Brain microvascular endothelial cell (primary cell): Measurements from ENCODE around the gene CPN1.

Source experiments
- DNase-seq: peaks from one replicate; pipeline ENCODE4 v3.0.0-alpha.2; 2020
- H3K27ac ChIP-seq: fragments of 250-450 bp; sonication (Bioruptor Pico); 2 replicates; pipeline ENCODE4 v1.5.1; 2020; ENCODE audit warnings: mild to moderate bottlenecking, moderate library complexity
- H3K27me3 ChIP-seq: fragments of 250-450 bp; sonication (Bioruptor Pico); replicated peaks from 2 replicates; pipeline ENCODE4 v1.5.1; 2020; ENCODE audit warnings: mild to moderate bottlenecking
- H3K36me3 ChIP-seq: fragments of 250-450 bp; sonication (Bioruptor Pico); replicated peaks from 2 replicates; pipeline ENCODE4 v1.5.1; 2020; ENCODE audit warnings: mild to moderate bottlenecking
- H3K4me3 ChIP-seq: 2 replicates; pipeline ENCODE4 v1.5.1; 2011; ENCODE audit warnings: low read depth, mild to moderate bottlenecking, control low read depth, low read length, moderate library complexity
- in situ Hi-C: cut with HindIII; loops from 2 replicates; pipeline ENCODE4 v1.10.0; 2017; ENCODE audit warnings: low sequenced_read_pairs, low pct_ligation_motif_present
- TF ChIP-seq, protein P1 (sequence below): IDR thresholded peaks from 2 replicates; pipeline ENCODE4 v1.5.1; 2011; ENCODE audit warnings: low read depth, mild to moderate bottlenecking, moderate library complexity, low read length, control low read depth, inconsistent platforms; ENCODE audit errors: missing control alignments

The CPN1 gene

DNA sequence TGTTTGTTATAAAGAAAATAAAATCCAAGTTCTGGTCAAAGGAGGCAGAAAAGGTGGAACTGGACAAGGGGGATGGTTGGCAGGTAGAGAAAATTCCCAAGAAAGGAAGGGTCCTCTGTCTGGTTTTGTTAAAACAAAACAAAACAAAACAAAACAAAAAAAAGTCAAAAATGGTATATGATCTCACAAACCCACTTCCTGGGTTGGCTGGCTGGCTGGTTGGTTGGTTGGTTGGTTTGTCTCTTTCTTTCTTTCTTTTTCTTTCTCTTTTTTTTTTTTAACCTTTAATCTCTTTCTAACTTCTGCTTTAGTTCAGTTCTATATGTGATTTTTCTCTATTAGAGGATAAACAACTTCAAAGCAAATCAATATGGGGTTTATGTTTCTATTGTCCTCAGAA is 41.1 kb upstream of the CPN1 start:
- Histone ChIP-seq H3K27me3 (no peaks in the 10 kb centered on the region), H3K27ac (no peak overlapping the region), H3K4me3 (no peak overlapping the region), H3K36me3 (no peaks in the 10 kb centered on the region)
- TF ChIP-seq, protein P1, sequence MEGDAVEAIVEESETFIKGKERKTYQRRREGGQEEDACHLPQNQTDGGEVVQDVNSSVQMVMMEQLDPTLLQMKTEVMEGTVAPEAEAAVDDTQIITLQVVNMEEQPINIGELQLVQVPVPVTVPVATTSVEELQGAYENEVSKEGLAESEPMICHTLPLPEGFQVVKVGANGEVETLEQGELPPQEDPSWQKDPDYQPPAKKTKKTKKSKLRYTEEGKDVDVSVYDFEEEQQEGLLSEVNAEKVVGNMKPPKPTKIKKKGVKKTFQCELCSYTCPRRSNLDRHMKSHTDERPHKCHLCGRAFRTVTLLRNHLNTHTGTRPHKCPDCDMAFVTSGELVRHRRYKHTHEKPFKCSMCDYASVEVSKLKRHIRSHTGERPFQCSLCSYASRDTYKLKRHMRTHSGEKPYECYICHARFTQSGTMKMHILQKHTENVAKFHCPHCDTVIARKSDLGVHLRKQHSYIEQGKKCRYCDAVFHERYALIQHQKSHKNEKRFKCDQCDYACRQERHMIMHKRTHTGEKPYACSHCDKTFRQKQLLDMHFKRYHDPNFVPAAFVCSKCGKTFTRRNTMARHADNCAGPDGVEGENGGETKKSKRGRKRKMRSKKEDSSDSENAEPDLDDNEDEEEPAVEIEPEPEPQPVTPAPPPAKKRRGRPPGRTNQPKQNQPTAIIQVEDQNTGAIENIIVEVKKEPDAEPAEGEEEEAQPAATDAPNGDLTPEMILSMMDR = no peak
- no peak for DNase-seq
- in situ Hi-C loops = no loop called here

DNA sequence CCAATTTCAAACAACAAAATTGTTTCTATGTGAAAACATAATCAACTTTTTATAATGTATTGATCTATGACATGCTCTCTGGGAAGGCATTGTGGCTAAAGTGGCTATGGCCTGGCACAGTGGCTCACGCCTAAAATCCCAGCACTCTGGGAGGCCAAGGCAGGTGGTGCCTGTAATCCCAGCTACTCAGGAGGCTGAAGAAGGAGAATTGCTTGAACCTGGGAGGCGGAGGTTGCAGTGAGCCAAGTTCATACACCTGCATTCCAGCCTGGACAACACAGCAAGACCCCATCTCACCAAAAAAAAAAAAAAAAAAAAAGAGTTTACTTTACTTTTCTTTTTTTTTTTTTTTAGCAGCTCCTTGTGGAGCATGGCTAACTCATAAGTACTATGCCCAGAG is 38.9 kb upstream of the CPN1 start:
- no peak for DNase-seq
- Histone ChIP-seq H3K36me3 (no peaks in the 10 kb centered on the region), H3K4me3 (no peak overlapping the region), H3K27ac (no peak overlapping the region), H3K27me3 (no peaks in the 10 kb centered on the region)
- in situ Hi-C loops = no loop called here
- TF ChIP-seq, protein P1 = no peak

DNA sequence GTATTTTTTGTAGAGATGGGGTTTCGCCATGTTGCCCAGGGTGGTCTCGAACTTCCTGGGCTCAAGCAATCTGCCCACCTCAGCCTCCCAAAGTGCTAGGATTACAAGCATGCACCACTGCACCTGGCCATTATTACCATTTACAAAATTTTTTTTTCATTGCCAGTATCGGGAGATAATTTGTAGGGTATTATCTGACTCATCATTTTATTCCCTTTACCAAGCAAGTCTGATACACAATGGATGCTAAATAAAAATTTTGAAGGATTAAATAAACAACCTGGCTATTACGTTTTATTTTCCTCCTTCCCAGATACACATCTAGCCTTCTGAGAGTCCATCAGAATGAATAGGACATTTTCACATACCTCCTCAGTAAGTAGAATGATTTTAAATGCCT is 38.1 kb upstream of the CPN1 start:
- H3K4me3 ChIP-seq = no peak overlapping the region
- no peaks in the 10 kb centered on the region for H3K36me3 ChIP-seq
- TF ChIP-seq, protein P1 = no peak
- no peak for DNase-seq
- in situ Hi-C loops = no loop called here
- H3K27me3 ChIP-seq = no peaks in the 10 kb centered on the region
- no peak overlapping the region for H3K27ac ChIP-seq

DNA sequence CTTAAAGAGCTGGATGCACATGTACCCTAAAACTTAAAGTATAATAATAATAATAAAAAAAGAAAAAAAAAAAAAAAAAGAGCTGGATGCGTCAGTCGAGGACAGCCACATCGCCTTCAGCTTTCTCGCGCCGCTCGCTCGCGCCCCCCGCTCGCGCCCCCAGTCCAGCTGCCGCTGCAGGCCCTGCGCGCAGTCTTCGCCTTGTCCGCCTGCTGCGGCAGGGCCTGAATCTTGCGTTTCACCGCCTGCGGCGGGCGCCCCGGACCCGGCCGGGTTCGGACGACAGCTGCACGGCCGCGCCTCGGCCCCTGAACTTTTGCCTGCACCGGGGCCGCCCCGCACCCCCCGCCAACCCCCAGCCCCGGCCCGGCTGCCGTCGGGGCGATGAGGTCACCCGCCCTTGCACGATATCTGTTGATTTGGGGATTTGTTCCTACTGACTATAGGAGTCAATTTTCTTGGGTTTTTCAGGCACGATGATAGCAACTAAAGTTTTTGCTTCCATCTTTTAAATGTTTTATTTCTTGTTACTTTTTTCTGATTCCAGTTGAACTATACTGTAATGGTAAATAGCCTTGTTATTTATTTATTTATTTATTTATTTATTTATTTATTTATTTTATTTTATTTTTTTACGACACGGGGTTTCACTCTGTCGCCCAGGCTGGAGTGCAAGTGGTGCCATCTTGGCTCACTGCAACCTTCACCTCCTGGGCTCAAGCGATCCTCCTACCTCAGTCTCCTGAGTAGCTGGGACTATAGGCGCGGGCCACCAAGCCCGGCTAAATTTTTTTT is 33.5 kb upstream of the CPN1 start:
- TF ChIP-seq, protein P1 = no peak
- Histone ChIP-seq H3K27me3 (no peaks in the 10 kb centered on the region), H3K4me3 (peak overlapping the region; percentile 26), H3K36me3 (no peaks in the 10 kb centered on the region), H3K27ac (no peak overlapping the region)
- in situ Hi-C loops = no loop called here
- DNase-seq = no peak

DNA sequence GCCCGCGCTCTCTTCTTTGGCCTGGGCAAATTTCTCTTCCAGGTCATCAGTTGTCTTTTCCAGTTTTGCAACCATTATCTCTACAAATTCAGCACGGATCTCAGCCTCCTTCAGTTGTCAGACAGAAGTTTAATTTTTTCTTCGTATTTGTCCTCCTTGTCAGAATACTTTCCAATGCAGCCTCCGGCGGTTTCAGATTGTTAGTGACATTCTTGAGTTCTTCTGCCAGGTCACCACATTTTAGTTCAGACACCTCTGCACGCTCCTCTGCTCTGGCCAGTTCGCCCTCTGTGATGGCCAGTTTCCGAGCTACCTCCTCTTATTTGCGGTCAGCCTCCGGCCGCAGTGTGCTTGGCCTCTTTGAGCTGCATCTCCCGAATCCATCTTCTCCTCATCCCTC is 32.8 kb upstream of the CPN1 start:
- Histone ChIP-seq H3K27me3 (no peaks in the 10 kb centered on the region), H3K4me3 (no peak overlapping the region), H3K27ac (no peak overlapping the region), H3K36me3 (no peaks in the 10 kb centered on the region)
- no peak for DNase-seq
- TF ChIP-seq, protein P1 = no peak
- in situ Hi-C loops = no loop called here

DNA sequence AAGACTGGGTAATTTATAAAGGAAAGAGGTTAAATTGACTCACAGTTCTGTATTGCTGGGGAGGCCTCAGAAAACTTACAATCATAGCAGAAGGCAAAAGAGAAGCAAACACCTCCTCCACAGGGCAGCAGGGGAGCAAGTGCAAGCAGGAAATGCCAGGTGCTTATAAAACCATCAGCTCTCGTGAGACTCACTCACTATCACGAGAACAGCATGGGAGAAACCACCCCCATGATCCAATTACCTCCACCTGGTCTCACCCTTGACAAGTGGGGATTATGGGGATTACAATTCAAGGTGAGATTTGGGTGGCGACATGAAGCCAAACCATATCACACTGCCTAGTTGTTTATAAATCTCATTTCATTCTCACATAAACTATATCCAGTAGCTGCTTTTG is 28.0 kb upstream of the CPN1 start:
- Histone ChIP-seq H3K27ac (no peak overlapping the region), H3K36me3 (no peaks in the 10 kb centered on the region), H3K4me3 (no peak overlapping the region), H3K27me3 (no peaks in the 10 kb centered on the region)
- TF ChIP-seq, protein P1 = no peak
- in situ Hi-C loops = no loop called here
- no peak for DNase-seq
